ENCODE data around the gene SMPD2. TPM values are rescaled to one million over a fixed set of nuclear protein-coding genes. Genes with fewer than 3 reads are reported as not detected.
A peak's percentile ranks its signal among the peaks of the same experiment; 100 is the strongest.

SMPD2 gene
- total RNA-seq, 6 donors from 2014 or later, result 9.4 to 25.2 (median 15.4) TPM

DNA sequence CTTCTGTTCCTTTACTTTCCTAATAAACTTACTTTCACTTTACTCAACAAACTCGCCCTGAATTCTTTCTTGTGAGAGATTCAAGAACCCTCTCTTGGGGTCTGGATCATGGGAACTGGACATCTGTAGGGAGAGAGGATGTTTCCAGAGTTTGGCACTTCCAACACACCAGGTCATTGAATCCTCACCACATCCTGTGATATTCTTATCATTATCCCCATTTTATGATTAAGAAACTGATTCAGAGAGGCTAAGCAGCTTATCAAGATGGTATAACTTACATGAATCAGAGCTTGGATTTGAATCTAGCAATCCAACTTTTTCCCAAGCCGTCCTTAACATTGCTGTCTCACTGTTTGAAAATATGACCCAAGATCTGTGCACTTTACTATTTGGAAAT, 15.6 kb upstream of the SMPD2 start:
- WGBS, 2 donors, result 94 to 97% methylated on average over 2 of the region's 2 CpGs
- Histone ChIP-seq H3K9me3 (no peaks in the 10 kb centered on the region), H3K27ac (no peak overlapping the region), H3K4me1 (peaks cover 0 to 4% (median 0%) of the 10 kb centered on the region in 4 donors), H3K27me3 (no peaks in the 10 kb centered on the region), H3K4me3 (no peak overlapping the region), H3K36me3 (no peaks in the 10 kb centered on the region)
- DNase-seq (no peak), ATAC-seq (ENCODE audit: low FRiP score in 2 of 2) (no peak)
- TF ChIP-seq POLR2A (IDR thresholded peaks at IDR 0.05), result no peak
- TF ChIP-seq, protein P1, sequence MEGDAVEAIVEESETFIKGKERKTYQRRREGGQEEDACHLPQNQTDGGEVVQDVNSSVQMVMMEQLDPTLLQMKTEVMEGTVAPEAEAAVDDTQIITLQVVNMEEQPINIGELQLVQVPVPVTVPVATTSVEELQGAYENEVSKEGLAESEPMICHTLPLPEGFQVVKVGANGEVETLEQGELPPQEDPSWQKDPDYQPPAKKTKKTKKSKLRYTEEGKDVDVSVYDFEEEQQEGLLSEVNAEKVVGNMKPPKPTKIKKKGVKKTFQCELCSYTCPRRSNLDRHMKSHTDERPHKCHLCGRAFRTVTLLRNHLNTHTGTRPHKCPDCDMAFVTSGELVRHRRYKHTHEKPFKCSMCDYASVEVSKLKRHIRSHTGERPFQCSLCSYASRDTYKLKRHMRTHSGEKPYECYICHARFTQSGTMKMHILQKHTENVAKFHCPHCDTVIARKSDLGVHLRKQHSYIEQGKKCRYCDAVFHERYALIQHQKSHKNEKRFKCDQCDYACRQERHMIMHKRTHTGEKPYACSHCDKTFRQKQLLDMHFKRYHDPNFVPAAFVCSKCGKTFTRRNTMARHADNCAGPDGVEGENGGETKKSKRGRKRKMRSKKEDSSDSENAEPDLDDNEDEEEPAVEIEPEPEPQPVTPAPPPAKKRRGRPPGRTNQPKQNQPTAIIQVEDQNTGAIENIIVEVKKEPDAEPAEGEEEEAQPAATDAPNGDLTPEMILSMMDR (IDR thresholded peaks at IDR 0.05), result no peak

DNA sequence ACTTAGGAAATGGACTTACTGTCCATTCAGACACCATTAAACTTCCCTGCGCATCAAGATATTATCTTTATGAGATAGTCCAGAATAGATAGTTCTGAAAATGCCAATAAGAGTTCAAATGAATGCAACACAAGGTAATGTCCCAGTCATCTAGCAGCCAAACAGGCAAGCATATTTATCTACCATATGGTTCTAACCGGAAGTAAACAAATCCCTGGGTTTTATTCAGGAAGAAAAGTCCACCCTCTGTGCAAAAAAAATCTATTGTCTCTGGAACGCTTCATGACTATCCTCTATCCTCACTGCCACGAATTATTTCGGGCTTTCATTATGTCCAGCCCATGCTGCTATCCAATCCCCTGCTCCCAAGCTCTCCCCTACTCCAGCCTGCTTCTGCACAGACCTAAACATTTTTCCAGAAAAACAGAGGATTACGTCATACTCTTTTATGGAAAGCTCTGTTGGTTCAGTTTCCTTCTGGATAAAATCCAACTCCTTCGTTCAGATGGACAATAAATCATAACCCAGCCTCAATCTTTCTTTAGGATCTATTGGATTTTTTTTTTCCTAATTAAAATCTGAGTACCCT, 11.5 kb upstream of the SMPD2 start:
- no peaks in the 10 kb centered on the region for H3K27me3 ChIP-seq
- H3K27ac ChIP-seq, result no peak overlapping the region
- ATAC-seq (ENCODE audit: low FRiP score in 2 of 2) (no peak), DNase-seq (no peak)
- WGBS, 2 donors, result 47 to 48% methylated on average over 7 of the region's 7 CpGs
- no peaks in the 10 kb centered on the region for H3K9me3 ChIP-seq
- no peak overlapping the region for H3K4me3 ChIP-seq
- no peaks in the 10 kb centered on the region for H3K36me3 ChIP-seq
- TF ChIP-seq POLR2A (IDR thresholded peaks at IDR 0.05) (no peak), POLR2AphosphoS5 (IDR thresholded peaks at IDR 0.05) (no peak), EP300 (IDR thresholded peaks at IDR 0.05) (no peak)
- TF ChIP-seq, protein P1 (IDR thresholded peaks at IDR 0.05), result no peak
- peaks cover 0 to 4% (median 0%) of the 10 kb centered on the region in 4 donors for H3K4me1 ChIP-seq

DNA sequence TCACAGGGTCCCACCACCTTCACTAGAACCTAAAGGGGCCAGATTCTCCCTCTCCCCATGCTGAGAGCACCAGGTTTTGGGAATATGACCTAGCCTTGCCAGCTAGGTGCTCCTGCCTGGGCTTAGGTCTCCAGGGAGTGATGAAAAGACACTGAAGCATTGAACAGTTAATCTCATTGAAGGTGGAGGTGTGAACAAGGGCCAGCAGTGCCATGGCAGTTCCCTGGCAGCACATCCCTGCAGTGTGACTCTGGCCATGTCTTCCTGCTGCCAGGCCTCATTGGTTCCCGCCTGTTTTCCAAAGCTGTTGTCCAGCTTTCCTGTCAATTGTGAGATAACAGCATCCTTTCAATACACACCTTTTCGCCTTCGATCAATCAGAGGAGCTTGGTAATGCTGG, 11.0 kb upstream of the SMPD2 start:
- Histone ChIP-seq H3K27ac (no peak overlapping the region), H3K9me3 (no peaks in the 10 kb centered on the region), H3K4me1 (peaks cover 0 to 4% (median under 1%) of the 10 kb centered on the region in 4 donors), H3K27me3 (no peaks in the 10 kb centered on the region), H3K4me3 (no peak overlapping the region), H3K36me3 (no peaks in the 10 kb centered on the region)
- no peak for ATAC-seq (ENCODE audit: low FRiP score in 2 of 2)
- TF ChIP-seq POLR2AphosphoS5 (IDR thresholded peaks at IDR 0.05), result no peak
- TF ChIP-seq POLR2A (IDR thresholded peaks at IDR 0.05), result no peak
- TF ChIP-seq, protein P1 (IDR thresholded peaks at IDR 0.05), result no peak
- no peak for TF ChIP-seq EP300 (IDR thresholded peaks at IDR 0.05)
- WGBS, 2 donors, result 99 to 100% methylated on average over 3 of the region's 3 CpGs
- DNase-seq, result no peak

DNA sequence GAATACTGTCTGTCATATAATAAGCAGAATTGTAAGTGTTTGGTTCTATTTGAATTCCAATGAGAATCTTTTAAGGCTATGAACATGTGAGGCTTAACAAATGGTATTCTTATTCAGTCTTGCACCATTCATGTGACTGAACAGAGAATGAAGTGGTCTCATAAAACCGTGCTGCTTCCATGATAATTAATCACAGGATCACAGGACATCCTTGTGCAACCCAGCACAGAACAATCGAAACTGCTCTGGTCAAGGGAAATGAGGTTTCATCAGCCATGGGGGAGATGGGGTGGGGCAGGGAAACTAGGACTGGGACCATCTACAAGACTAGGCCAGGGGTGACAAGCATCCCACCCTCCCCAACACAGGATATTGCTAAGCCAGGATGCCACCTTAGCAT, 6.1 kb upstream of the SMPD2 start:
- Histone ChIP-seq H3K27ac (peak overlapping the region in 1 of 4 donors; percentile 21), H3K4me3 (no peak overlapping the region), H3K36me3 (no peaks in the 10 kb centered on the region), H3K27me3 (no peaks in the 10 kb centered on the region), H3K4me1 (peaks cover 0 to 4% (median 2%) of the 10 kb centered on the region in 4 donors), H3K9me3 (no peaks in the 10 kb centered on the region)
- ATAC-seq (ENCODE audit: low FRiP score in 2 of 2), result no peak
- DNase-seq, result no peak
- 23 to 54% methylated on average over 2 of the region's 2 CpGs for WGBS, 2 donors
- TF ChIP-seq POLR2A (IDR thresholded peaks at IDR 0.05), result no peak
- no peak for TF ChIP-seq POLR2AphosphoS5 (IDR thresholded peaks at IDR 0.05)
- TF ChIP-seq, protein P1 (IDR thresholded peaks at IDR 0.05), result no peak
- no peak for TF ChIP-seq EP300 (IDR thresholded peaks at IDR 0.05)

DNA sequence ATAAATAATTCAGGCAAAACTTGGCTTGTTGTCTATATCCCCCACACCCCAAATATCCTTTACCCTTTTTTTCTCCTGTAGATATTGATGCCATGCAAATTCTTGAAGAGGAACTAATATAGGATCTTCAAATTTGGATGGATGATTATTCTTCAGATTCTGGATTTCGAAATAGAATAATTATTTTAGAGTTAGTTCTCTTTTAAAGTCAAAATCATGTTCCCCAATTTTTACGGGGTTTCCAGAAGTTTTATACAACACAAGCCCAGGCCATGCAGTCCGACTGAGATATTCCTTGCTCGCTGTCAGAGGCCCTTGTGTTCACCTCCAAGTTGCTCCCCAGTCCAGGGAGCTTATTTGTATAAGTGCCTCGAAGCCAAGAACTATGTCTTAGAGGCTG, 4.5 kb upstream of the SMPD2 start:
- no peaks in the 10 kb centered on the region for H3K27me3 ChIP-seq
- no peak overlapping the region for H3K4me3 ChIP-seq
- peaks cover 0 to 12% (median 4%) of the 10 kb centered on the region in 4 donors for H3K4me1 ChIP-seq
- 84 to 90% methylated on average over 5 of the region's 5 CpGs for WGBS, 2 donors
- H3K9me3 ChIP-seq, result no peaks in the 10 kb centered on the region
- DNase-seq (no peak), ATAC-seq (ENCODE audit: low FRiP score in 2 of 2) (no peak)
- TF ChIP-seq, protein P1 (IDR thresholded peaks at IDR 0.05), result no peak
- TF ChIP-seq POLR2AphosphoS5 (IDR thresholded peaks at IDR 0.05) (no peak), POLR2A (IDR thresholded peaks at IDR 0.05) (no peak), EP300 (IDR thresholded peaks at IDR 0.05) (no peak)
- no peaks in the 10 kb centered on the region for H3K36me3 ChIP-seq
- H3K27ac ChIP-seq, result no peak overlapping the region

Measured in upper lobe of left lung (tissue), 6 donors.